ENCODE data around the gene MSMB. TPM values are rescaled to one million over a fixed set of nuclear protein-coding genes. Genes with fewer than 3 reads are reported as not detected.

The MSMB gene
- total and polyA plus RNA-seq, 9 of the 15 experiments (the other 6 are each of a cell fraction or from before 2014, with no cell fraction given): 0.21 to 0.60 TPM; not detected in 7

- TF ChIP-seq RCOR1 (IDR thresholded peaks at IDR 0.05; ENCODE audit: borderline replicate concordance in 1 of 2, low read depth in 2 of 2, low read length in 2 of 2): peak in 1 of 2 experiments; percentile 53; a peak in 1 of 4 replicates
- TF ChIP-seq ZNF324 (CRISPR knock-in tag; IDR thresholded peaks at IDR 0.05): no peak
- no peak for TF ChIP-seq ZNF407 (IDR thresholded peaks at IDR 0.05; ENCODE audit: low read depth)
- no peak for TF ChIP-seq NR2F6 (CRISPR knock-in tag; IDR thresholded peaks at IDR 0.05)
- TF ChIP-seq IFI16 (CRISPR knock-in tag; IDR thresholded peaks at IDR 0.05): no peak
- no peak for TF ChIP-seq DACH1 (IDR thresholded peaks at IDR 0.05; ENCODE audit: partially characterized antibody)
- TF ChIP-seq LARP7 (IDR thresholded peaks at IDR 0.05): no peak
- peak; percentile 87 for TF ChIP-seq TEAD4 (IDR thresholded peaks at IDR 0.05; ENCODE audit: low read length)
- TF ChIP-seq TEAD4 (CRISPR knock-in tag; IDR thresholded peaks at IDR 0.05; ENCODE audit: borderline replicate concordance): no peak
- TF ChIP-seq HMGN3 (IDR thresholded peaks at IDR 0.05; ENCODE audit: borderline replicate concordance, extremely low read depth, insufficient read length, low read depth, low read length): no peak
- TF ChIP-seq, protein P1, sequence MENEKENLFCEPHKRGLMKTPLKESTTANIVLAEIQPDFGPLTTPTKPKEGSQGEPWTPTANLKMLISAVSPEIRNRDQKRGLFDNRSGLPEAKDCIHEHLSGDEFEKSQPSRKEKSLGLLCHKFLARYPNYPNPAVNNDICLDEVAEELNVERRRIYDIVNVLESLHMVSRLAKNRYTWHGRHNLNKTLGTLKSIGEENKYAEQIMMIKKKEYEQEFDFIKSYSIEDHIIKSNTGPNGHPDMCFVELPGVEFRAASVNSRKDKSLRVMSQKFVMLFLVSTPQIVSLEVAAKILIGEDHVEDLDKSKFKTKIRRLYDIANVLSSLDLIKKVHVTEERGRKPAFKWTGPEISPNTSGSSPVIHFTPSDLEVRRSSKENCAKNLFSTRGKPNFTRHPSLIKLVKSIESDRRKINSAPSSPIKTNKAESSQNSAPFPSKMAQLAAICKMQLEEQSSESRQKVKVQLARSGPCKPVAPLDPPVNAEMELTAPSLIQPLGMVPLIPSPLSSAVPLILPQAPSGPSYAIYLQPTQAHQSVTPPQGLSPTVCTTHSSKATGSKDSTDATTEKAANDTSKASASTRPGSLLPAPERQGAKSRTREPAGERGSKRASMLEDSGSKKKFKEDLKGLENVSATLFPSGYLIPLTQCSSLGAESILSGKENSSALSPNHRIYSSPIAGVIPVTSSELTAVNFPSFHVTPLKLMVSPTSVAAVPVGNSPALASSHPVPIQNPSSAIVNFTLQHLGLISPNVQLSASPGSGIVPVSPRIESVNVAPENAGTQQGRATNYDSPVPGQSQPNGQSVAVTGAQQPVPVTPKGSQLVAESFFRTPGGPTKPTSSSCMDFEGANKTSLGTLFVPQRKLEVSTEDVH (IDR thresholded peaks at IDR 0.05; ENCODE audit: low read depth, partially characterized antibody): no peak
- TF ChIP-seq SAP30 (IDR thresholded peaks at IDR 0.05; ENCODE audit: borderline replicate concordance, insufficient read depth, low read depth, low read length, poor library complexity, severe bottlenecking): no peak
- no peak for TF ChIP-seq RFX7 (CRISPR knock-in tag; IDR thresholded peaks at IDR 0.05)
- no peak for TF ChIP-seq HMGXB4 (CRISPR knock-in tag; IDR thresholded peaks at IDR 0.05)
- TF ChIP-seq ARID1B (IDR thresholded peaks at IDR 0.05): peak; percentile 68
- no peak for TF ChIP-seq SP2 (IDR thresholded peaks at IDR 0.05; ENCODE audit: extremely low read depth, low read depth, low read length, poor library complexity, severe bottlenecking)
- no peak for TF ChIP-seq SRF (CRISPR knock-in tag; IDR thresholded peaks at IDR 0.05)
Measured at GRCh38 chr10:46020344-46020657, 25.8 kb downstream of the MSMB start (continued).
